Measurements from ENCODE around the gene STK32A.

DNA sequence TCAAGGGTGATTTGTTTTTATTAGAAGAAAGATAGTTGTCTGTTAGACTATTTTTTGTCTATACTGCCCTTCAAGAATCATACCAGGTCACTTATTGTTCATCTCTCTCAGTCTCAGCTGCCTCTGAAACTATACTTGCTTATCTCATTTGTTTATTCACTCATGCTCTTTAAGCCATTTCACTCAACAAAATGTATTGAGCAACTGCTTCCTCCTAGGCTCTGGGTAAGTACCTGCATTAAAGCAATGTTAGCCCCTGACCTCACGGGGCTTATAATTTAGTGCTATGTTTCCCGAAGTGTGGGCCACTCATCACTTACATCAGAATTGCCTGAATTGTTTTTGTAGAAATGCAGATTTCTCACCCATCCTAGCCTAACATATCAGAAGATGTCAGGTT lies 174.2 kb downstream of the STK32A start:
- TF ChIP-seq CTCF (optimal IDR thresholded peaks at IDR 0.05 in 1 of 3, IDR thresholded peaks at IDR 0.05 in 1 of 3, conservative IDR thresholded peaks at IDR 0.05 in 1 of 3; ENCODE audit: extremely low read depth in 1 of 3, insufficient read depth in 2 of 3, low read length in 3 of 3) (no peak), EZH2 (IDR thresholded peaks at IDR 0.05; ENCODE audit: low read length) (no peak)

Measured in keratinocyte (primary cell).